K562 treated with DMSO at 1 percent for 24 hours (cell line): ENCODE results near the gene PBRM1. TPM values are rescaled to one million over a fixed set of nuclear protein-coding genes. Genes with fewer than 3 reads are reported as not detected.

ENCODE experiments used
- total RNA-seq: library from RNA; unstranded; fragments of 300-600 nt; gene quantifications from 2 replicates; pipeline ENCODE4 v1.2.3, GENCODE V29; 2022; ENCODE audit warnings: low read depth; ENCODE audit not compliant: insufficient read depth

The PBRM1 gene
- total RNA-seq = 13.7 and 19.7 TPM in 2 replicates

GRCh38 chr3:52685709-52686691 lies at the start of gene PBRM1, which contains the start of gene GNL3:
PBRM1 (minus strand) TSS chr3:52685913.
GNL3 (plus strand) TSS chr3:52686032; CDS start chr3:52686093, 61 bp downstream.

GRCh38 chr3:52705688-52706686 lies 20.3 kb upstream of the PBRM1 start, which contains the start of the genes GLT8D1 and SPCS1:
GLT8D1 (minus strand) TSS chr3:52705791; CDS start chr3:52700460, 5,331 bp downstream.
SPCS1 (plus strand) TSS chr3:52706106; CDS start chr3:52706247, 141 bp downstream.

GRCh38 chr3:52536369-52537164 lies 149.1 kb downstream of the PBRM1 start, which contains the start of gene UQCC5:
UQCC5 (plus strand) TSS chr3:52536605; CDS start chr3:52536756, 151 bp downstream.

GRCh38 chr3:52533623-52534280 lies 152.0 kb downstream of the PBRM1 start, which contains the start of gene NT5DC2:
NT5DC2 (minus strand) TSS chr3:52533857; CDS start chr3:52533737, 120 bp downstream.

Other genes with a start within 250 kb of the PBRM1 start
- gene SEMA3G, start 240.8 kb downstream of the PBRM1 start, total RNA-seq = 0.13 TPM in 1 of 2 replicates, not detected in the other
- gene TNNC1, start 231.9 kb downstream of the PBRM1 start, total RNA-seq = not detected in 2 replicates
- 44.8 and 46.3 TPM in 2 replicates for gene NISCH, start 230.3 kb downstream of the PBRM1 start, total RNA-seq
- gene STAB1, start 190.6 kb downstream of the PBRM1 start, total RNA-seq = 0.24 and 0.46 TPM in 2 replicates
- 119 and 144 TPM in 2 replicates for gene NT5DC2, start 152.1 kb downstream of the PBRM1 start, total RNA-seq
- gene UQCC5, start 149.3 kb downstream of the PBRM1 start, total RNA-seq = 33.0 and 37.8 TPM in 2 replicates
- 27.5 and 33.1 TPM in 2 replicates for gene GNL3, start 119 bp upstream of the PBRM1 start, total RNA-seq
- 32.6 and 39.1 TPM in 2 replicates for gene GLT8D1, start 19.9 kb upstream of the PBRM1 start, total RNA-seq
- gene SPCS1, start 20.2 kb upstream of the PBRM1 start, total RNA-seq = 64.8 and 65.9 TPM in 2 replicates
- gene NEK4, start 85.0 kb upstream of the PBRM1 start, total RNA-seq = 9.4 and 10.3 TPM in 2 replicates
- not detected in 2 replicates for gene ITIH1, start 91.7 kb upstream of the PBRM1 start, total RNA-seq
- gene ITIH3, start 108.9 kb upstream of the PBRM1 start, total RNA-seq = 0.10 TPM in 1 of 2 replicates, not detected in the other
- 0.29 and 1.4 TPM in 2 replicates for gene ITIH4, start 144.8 kb upstream of the PBRM1 start, total RNA-seq
- gene MUSTN1, start 149.1 kb upstream of the PBRM1 start, total RNA-seq = 3.5 and 4.2 TPM in 2 replicates
- gene STIMATE, start 211.6 kb upstream of the PBRM1 start, total RNA-seq = 14.3 and 23.2 TPM in 2 replicates